ENCODE measurements around the gene HTR4. TPM values are rescaled to one million over a fixed set of nuclear protein-coding genes. Genes with fewer than 3 reads are reported as not detected.
A peak's percentile ranks its signal among the peaks of the same experiment; 100 is the strongest.

HTR4 gene
- total RNA-seq, 4 donors from 2014 or later, result 0.21 TPM; not detected in 3

DNA sequence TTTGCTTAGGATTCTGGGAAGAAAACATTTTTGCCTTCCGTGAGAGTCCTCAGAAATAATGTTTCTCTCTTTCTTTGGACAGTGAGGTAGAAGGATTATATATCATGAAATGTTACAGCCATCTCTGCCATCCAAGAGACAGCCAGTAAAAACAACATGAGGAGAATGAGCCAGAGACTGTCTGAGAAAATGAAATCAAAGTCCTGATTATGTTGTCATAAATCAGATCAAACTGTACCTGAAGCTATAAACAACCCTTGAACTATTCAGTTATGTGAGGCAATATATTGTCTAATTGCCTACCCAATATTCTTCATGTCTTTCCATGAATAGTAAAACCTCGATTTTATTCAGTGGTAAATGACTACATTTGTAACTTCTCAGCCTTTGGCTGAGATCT, 9.2 kb upstream of the HTR4 start:
- no peak overlapping the region for H3K27ac ChIP-seq
- no peak for DNase-seq (ENCODE audit: low spot score in 2 of 2)
- 68 to 69% methylated on average over 2 of the region's 2 CpGs for WGBS, 2 donors
- no peak for TF ChIP-seq POLR2A (IDR thresholded peaks at IDR 0.05)
- TF ChIP-seq EP300 (IDR thresholded peaks at IDR 0.05), result no peak
- TF ChIP-seq, protein P1, sequence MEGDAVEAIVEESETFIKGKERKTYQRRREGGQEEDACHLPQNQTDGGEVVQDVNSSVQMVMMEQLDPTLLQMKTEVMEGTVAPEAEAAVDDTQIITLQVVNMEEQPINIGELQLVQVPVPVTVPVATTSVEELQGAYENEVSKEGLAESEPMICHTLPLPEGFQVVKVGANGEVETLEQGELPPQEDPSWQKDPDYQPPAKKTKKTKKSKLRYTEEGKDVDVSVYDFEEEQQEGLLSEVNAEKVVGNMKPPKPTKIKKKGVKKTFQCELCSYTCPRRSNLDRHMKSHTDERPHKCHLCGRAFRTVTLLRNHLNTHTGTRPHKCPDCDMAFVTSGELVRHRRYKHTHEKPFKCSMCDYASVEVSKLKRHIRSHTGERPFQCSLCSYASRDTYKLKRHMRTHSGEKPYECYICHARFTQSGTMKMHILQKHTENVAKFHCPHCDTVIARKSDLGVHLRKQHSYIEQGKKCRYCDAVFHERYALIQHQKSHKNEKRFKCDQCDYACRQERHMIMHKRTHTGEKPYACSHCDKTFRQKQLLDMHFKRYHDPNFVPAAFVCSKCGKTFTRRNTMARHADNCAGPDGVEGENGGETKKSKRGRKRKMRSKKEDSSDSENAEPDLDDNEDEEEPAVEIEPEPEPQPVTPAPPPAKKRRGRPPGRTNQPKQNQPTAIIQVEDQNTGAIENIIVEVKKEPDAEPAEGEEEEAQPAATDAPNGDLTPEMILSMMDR (IDR thresholded peaks at IDR 0.05), result no peak
- H3K4me1 ChIP-seq, result no peaks in the 10 kb centered on the region
- no peaks in the 10 kb centered on the region for H3K27me3 ChIP-seq
- H3K4me3 ChIP-seq, result no peak overlapping the region
- H3K9me3 ChIP-seq, result no peaks in the 10 kb centered on the region
- no peaks in the 10 kb centered on the region for H3K36me3 ChIP-seq

DNA sequence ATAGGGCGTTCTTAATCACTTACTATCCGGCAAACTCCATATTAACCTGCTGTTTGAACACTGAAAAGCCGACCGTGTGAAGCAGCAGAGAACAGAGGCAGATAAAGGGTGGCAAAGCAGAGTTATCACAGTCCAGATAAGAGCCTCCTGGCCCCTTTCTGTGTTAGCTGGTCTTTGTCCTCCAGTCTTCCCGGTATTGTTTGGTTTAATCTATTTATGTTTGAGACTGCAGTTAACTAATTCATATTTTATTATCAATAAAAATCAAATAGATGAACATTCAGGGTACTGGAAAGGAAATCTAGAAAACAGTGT, 6.0 kb upstream of the HTR4 start:
- no peaks in the 10 kb centered on the region for H3K4me1 ChIP-seq
- H3K9me3 ChIP-seq, result no peaks in the 10 kb centered on the region
- TF ChIP-seq, protein P1 (IDR thresholded peaks at IDR 0.05), result no peak
- TF ChIP-seq EP300 (IDR thresholded peaks at IDR 0.05), result no peak
- TF ChIP-seq POLR2A (IDR thresholded peaks at IDR 0.05), result no peak
- no peaks in the 10 kb centered on the region for H3K36me3 ChIP-seq
- H3K27me3 ChIP-seq, result peaks cover 0 to 6% of the 10 kb centered on the region in 2 donors
- 64 to 74% methylated on average over 5 of the region's 5 CpGs for WGBS, 2 donors
- no peak for DNase-seq (ENCODE audit: low spot score in 2 of 2)
- H3K27ac ChIP-seq, result no peak overlapping the region
- H3K4me3 ChIP-seq, result no peak overlapping the region

DNA sequence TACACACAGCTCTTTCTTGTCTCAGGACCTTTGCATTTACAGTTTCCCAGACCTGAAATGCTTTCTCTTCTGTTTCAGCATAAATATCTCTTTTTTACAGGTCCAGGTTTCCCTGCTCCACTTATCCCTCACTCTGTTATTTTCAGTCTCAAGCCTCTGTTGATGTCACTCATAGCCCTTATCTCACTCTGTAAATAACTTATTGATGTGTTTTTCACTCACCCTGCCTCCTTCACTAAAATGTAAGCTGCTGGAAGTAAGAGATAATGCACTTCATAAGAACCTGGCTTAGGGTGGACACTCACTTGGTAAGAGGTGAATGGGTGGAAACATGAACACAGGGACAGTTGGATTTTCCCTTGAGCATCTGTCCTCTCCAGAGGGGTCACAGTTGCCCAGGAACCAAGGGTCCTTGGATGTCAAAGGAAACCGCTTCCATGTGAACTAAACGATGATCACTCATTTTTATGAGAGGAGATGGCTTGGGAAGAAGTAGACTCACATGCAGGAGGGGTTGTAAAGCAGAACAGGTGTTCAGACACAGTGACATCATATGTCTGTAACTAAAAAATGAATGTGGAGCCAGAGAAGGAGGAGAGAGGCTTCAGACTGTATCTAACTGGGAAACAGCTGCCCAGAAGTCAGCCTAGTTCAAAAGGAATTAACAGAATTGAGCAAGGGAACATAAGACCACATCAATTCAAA, 5.5 kb upstream of the HTR4 start:
- H3K9me3 ChIP-seq, result no peaks in the 10 kb centered on the region
- 62 to 78% methylated on average over 2 of the region's 2 CpGs for WGBS, 2 donors
- no peaks in the 10 kb centered on the region for H3K36me3 ChIP-seq
- H3K4me3 ChIP-seq, result no peak overlapping the region
- no peak for DNase-seq (ENCODE audit: low spot score in 2 of 2)
- H3K27me3 ChIP-seq, result peaks cover 0 to 11% of the 10 kb centered on the region in 2 donors
- TF ChIP-seq POLR2A (IDR thresholded peaks at IDR 0.05), result no peak
- no peak for TF ChIP-seq EP300 (IDR thresholded peaks at IDR 0.05)
- TF ChIP-seq, protein P1 (IDR thresholded peaks at IDR 0.05), result no peak
- no peaks in the 10 kb centered on the region for H3K4me1 ChIP-seq
- H3K27ac ChIP-seq, result no peak overlapping the region

DNA sequence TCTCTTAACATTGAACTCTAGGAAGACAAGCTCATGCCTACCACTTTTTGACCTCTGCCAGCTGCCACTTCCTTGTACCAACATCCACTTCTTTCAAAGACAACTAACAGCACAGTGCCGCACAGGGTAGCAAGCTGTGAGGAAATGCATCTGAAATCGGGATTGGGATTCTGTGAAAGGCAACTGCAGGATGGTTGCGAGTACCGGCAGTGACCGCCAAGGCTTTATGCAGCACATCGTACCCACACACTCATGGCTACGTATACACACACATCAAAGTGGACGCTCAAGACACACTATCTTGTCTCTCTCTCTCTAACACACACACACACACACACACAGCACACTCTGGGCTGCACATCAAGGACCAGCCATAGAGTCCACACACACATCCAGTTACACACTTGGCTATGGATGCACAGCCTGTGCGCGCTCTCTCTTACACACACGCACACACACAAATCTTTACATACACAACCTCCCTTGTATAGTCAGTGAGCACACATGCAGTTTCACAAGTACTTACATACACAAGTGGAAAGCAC, 964 bp downstream of the HTR4 start:
- H3K27ac ChIP-seq, result no peak overlapping the region
- WGBS, 2 donors, result 84 to 92% methylated on average over 11 of the region's 11 CpGs

DNA sequence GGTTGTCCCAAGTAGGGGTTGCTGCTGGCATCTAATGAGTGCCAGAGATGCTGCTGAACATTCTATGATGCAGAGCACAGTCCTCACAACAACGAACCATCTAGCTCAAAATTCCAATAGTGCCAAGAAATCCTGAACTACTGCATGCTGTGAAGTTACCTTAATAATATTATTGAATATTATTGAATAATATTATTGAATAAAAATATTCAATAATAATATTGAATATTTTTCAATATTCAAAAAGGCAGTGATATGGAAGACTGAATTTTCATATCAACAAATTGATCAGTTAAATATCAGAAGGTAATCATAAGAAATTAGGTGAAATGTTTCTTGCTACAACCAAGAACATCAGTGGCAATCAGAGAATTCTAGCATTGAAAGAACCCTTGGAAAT, 2.8 kb downstream of the HTR4 start:
- DNase-seq (ENCODE audit: low spot score in 2 of 2), result no peak
- WGBS, 2 donors, result 67 to 79% methylated on average over 1 of the region's 1 CpG
- H3K9me3 ChIP-seq, result no peaks in the 10 kb centered on the region

More for the DNA sequence above, 964 bp downstream of the HTR4 start:
- H3K27me3 ChIP-seq, result peaks cover 0 to 40% of the 10 kb centered on the region in 2 donors
- TF ChIP-seq, protein P1 (IDR thresholded peaks at IDR 0.05), result no peak
- TF ChIP-seq POLR2A (IDR thresholded peaks at IDR 0.05) (no peak), EP300 (IDR thresholded peaks at IDR 0.05) (no peak)
- peak overlapping the region in 2 of 4 donors; percentile 9 to 27 for H3K4me3 ChIP-seq
- H3K4me1 ChIP-seq, result peaks cover 0 to 9% (median 0%) of the 10 kb centered on the region in 4 donors
- no peaks in the 10 kb centered on the region for H3K9me3 ChIP-seq
- DNase-seq (ENCODE audit: low spot score in 2 of 2), result no peak
- no peaks in the 10 kb centered on the region for H3K36me3 ChIP-seq

More for the DNA sequence above, 2.8 kb downstream of the HTR4 start:
- H3K36me3 ChIP-seq, result no peaks in the 10 kb centered on the region
- TF ChIP-seq EP300 (IDR thresholded peaks at IDR 0.05) (no peak), POLR2A (IDR thresholded peaks at IDR 0.05) (no peak)
- TF ChIP-seq, protein P1 (IDR thresholded peaks at IDR 0.05), result no peak
- no peak overlapping the region for H3K4me3 ChIP-seq
- peaks cover 0 to 40% of the 10 kb centered on the region in 2 donors for H3K27me3 ChIP-seq
- H3K4me1 ChIP-seq, result peaks cover 0 to 9% (median 0%) of the 10 kb centered on the region in 4 donors
- no peak overlapping the region for H3K27ac ChIP-seq

Measured in tibial nerve (tissue), 4 donors.